GM12892 (cell line): ENCODE results near the gene SLC35A3.
"Not testable (repeated sequence)": the region's sequence is repeated elsewhere in the genome, so short reads cannot be mapped to it uniquely, and the experiment has no call there.

Source experiments
- POLR2A ChIP-seq: IDR thresholded peaks from 2 replicates; pipeline ENCODE4 v1.6.1; 2011; ENCODE audit warnings: low read depth, low read length, control low read depth
- POLR2AphosphoS5 ChIP-seq: IDR thresholded peaks from 2 replicates; pipeline ENCODE4 v1.6.1; 2011; ENCODE audit warnings: low read depth, low read length, control low read depth
- TAF1 ChIP-seq: IDR thresholded peaks from 2 replicates; pipeline ENCODE4 v1.6.1; 2011; ENCODE audit warnings: low read depth, mild to moderate bottlenecking, control low read depth, low read length, borderline replicate concordance

- TF ChIP-seq POLR2AphosphoS5, POLR2A, TAF1: not testable (repeated sequence)
These were observed 2.3 kb downstream of the SLC35A3 start for GRCh38 chr1:99972066-99972465.
